ENCODE results near the gene CPNE2.

The CPNE2 gene

GRCh38 chr16:57150682-57151330, 58.4 kb downstream of the CPNE2 start:
- Histone ChIP-seq H3K9me3 (ENCODE audit: control insufficient read depth, low read length) (no peaks in the 10 kb centered on the region), H3K4me3 (ENCODE audit: insufficient read depth, low read depth, low read length) (no peak overlapping the region), H3K36me3 (ENCODE audit: control insufficient read depth, insufficient read depth, low read length) (peaks cover 12% of the 10 kb centered on the region), H3K27ac (ENCODE audit: insufficient read depth, low read depth, low read length, poor library complexity, severe bottlenecking) (no peak overlapping the region), H3K4me1 (ENCODE audit: control insufficient read depth, insufficient read depth, low read length) (peaks cover 12% of the 10 kb centered on the region), H3K27me3 (ENCODE audit: control insufficient read depth, insufficient read depth, low read length, poor library complexity, severe bottlenecking) (no peaks in the 10 kb centered on the region)
- 85 to 88% methylated on average over 9 of the region's 9 CpGs for whole genome bisulfite sequencing, 2 experiments

- Histone ChIP-seq H3K36me3 (ENCODE audit: control insufficient read depth, insufficient read depth, low read length) (peaks cover 17% of the 10 kb centered on the region), H3K27ac (ENCODE audit: insufficient read depth, low read depth, low read length, poor library complexity, severe bottlenecking) (no peak overlapping the region), H3K4me3 (ENCODE audit: insufficient read depth, low read depth, low read length) (no peak overlapping the region), H3K27me3 (ENCODE audit: control insufficient read depth, insufficient read depth, low read length, poor library complexity, severe bottlenecking) (no peaks in the 10 kb centered on the region), H3K4me1 (ENCODE audit: control insufficient read depth, insufficient read depth, low read length) (peaks cover 12% of the 10 kb centered on the region), H3K9me3 (ENCODE audit: control insufficient read depth, low read length) (no peaks in the 10 kb centered on the region)
- WGBS, 2 experiments, result 64 to 77% methylated on average over 2 of the region's 2 CpGs
These were observed 59.0 kb downstream of the CPNE2 start for GRCh38 chr16:57151369-57151768.

- Histone ChIP-seq H3K27ac (ENCODE audit: insufficient read depth, low read depth, low read length, poor library complexity, severe bottlenecking) (no peak overlapping the region), H3K4me1 (ENCODE audit: control insufficient read depth, insufficient read depth, low read length) (peaks cover 12% of the 10 kb centered on the region), H3K4me3 (ENCODE audit: insufficient read depth, low read depth, low read length) (no peak overlapping the region), H3K36me3 (ENCODE audit: control insufficient read depth, insufficient read depth, low read length) (peaks cover 17% of the 10 kb centered on the region), H3K27me3 (ENCODE audit: control insufficient read depth, insufficient read depth, low read length, poor library complexity, severe bottlenecking) (no peaks in the 10 kb centered on the region), H3K9me3 (ENCODE audit: control insufficient read depth, low read length) (no peaks in the 10 kb centered on the region)
- WGBS, 2 experiments, result 92 to 94% methylated on average over 4 of the region's 4 CpGs
These were observed 60.0 kb downstream of the CPNE2 start for GRCh38 chr16:57152096-57153093.

GRCh38 chr16:57153841-57154240, 61.5 kb downstream of the CPNE2 start:
- peaks cover 28% of the 10 kb centered on the region for H3K36me3 ChIP-seq (ENCODE audit: control insufficient read depth, insufficient read depth, low read length)
- no peak overlapping the region for H3K4me3 ChIP-seq (ENCODE audit: insufficient read depth, low read depth, low read length)
- H3K27ac ChIP-seq (ENCODE audit: insufficient read depth, low read depth, low read length, poor library complexity, severe bottlenecking), result no peak overlapping the region
- no peaks in the 10 kb centered on the region for H3K9me3 ChIP-seq (ENCODE audit: control insufficient read depth, low read length)
- no peaks in the 10 kb centered on the region for H3K27me3 ChIP-seq (ENCODE audit: control insufficient read depth, insufficient read depth, low read length, poor library complexity, severe bottlenecking)
- H3K4me1 ChIP-seq (ENCODE audit: control insufficient read depth, insufficient read depth, low read length), result peaks cover 6% of the 10 kb centered on the region
- WGBS, 2 experiments, result 96 to 98% methylated on average over 6 of the region's 6 CpGs

GRCh38 chr16:57155702-57156350, 63.4 kb downstream of the CPNE2 start:
- Histone ChIP-seq H3K27me3 (ENCODE audit: control insufficient read depth, insufficient read depth, low read length, poor library complexity, severe bottlenecking) (no peaks in the 10 kb centered on the region), H3K4me3 (ENCODE audit: insufficient read depth, low read depth, low read length) (no peak overlapping the region), H3K4me1 (ENCODE audit: control insufficient read depth, insufficient read depth, low read length) (peaks cover 5% of the 10 kb centered on the region), H3K27ac (ENCODE audit: insufficient read depth, low read depth, low read length, poor library complexity, severe bottlenecking) (no peak overlapping the region), H3K36me3 (ENCODE audit: control insufficient read depth, insufficient read depth, low read length) (peaks cover 35% of the 10 kb centered on the region), H3K9me3 (ENCODE audit: control insufficient read depth, low read length) (no peaks in the 10 kb centered on the region)
- WGBS, 2 experiments, result 94 to 96% methylated on average over 6 of the region's 6 CpGs

GRCh38 chr16:57156351-57156703, 63.9 kb downstream of the CPNE2 start:
- Histone ChIP-seq H3K36me3 (ENCODE audit: control insufficient read depth, insufficient read depth, low read length) (peaks cover 35% of the 10 kb centered on the region), H3K27ac (ENCODE audit: insufficient read depth, low read depth, low read length, poor library complexity, severe bottlenecking) (no peak overlapping the region), H3K9me3 (ENCODE audit: control insufficient read depth, low read length) (no peaks in the 10 kb centered on the region), H3K4me1 (ENCODE audit: control insufficient read depth, insufficient read depth, low read length) (no peaks in the 10 kb centered on the region), H3K4me3 (ENCODE audit: insufficient read depth, low read depth, low read length) (no peak overlapping the region), H3K27me3 (ENCODE audit: control insufficient read depth, insufficient read depth, low read length, poor library complexity, severe bottlenecking) (no peaks in the 10 kb centered on the region)
- WGBS, 2 experiments, result 96% methylated on average over 4 of the region's 4 CpGs

GRCh38 chr16:57157533-57157932, 65.2 kb downstream of the CPNE2 start:
- no peak overlapping the region for H3K27ac ChIP-seq (ENCODE audit: insufficient read depth, low read depth, low read length, poor library complexity, severe bottlenecking)
- no peaks in the 10 kb centered on the region for H3K4me1 ChIP-seq (ENCODE audit: control insufficient read depth, insufficient read depth, low read length)
- no peaks in the 10 kb centered on the region for H3K27me3 ChIP-seq (ENCODE audit: control insufficient read depth, insufficient read depth, low read length, poor library complexity, severe bottlenecking)
- H3K9me3 ChIP-seq (ENCODE audit: control insufficient read depth, low read length), result no peaks in the 10 kb centered on the region
- peaks cover 40% of the 10 kb centered on the region for H3K36me3 ChIP-seq (ENCODE audit: control insufficient read depth, insufficient read depth, low read length)
- no peak overlapping the region for H3K4me3 ChIP-seq (ENCODE audit: insufficient read depth, low read depth, low read length)
- WGBS, 2 experiments, result 92 to 100% methylated on average over 1 of the region's 1 CpG

- peaks cover 38% of the 10 kb centered on the region for H3K36me3 ChIP-seq (ENCODE audit: control insufficient read depth, insufficient read depth, low read length)
These were observed 67.1 kb downstream of the CPNE2 start for GRCh38 chr16:57159447-57159846.

GRCh38 chr16:57163842-57164241, 71.5 kb downstream of the CPNE2 start:
- H3K9me3 ChIP-seq (ENCODE audit: control insufficient read depth, low read length), result no peaks in the 10 kb centered on the region
- H3K27ac ChIP-seq (ENCODE audit: insufficient read depth, low read depth, low read length, poor library complexity, severe bottlenecking), result no peak overlapping the region
- H3K27me3 ChIP-seq (ENCODE audit: control insufficient read depth, insufficient read depth, low read length, poor library complexity, severe bottlenecking), result no peaks in the 10 kb centered on the region
- no peak overlapping the region for H3K4me3 ChIP-seq (ENCODE audit: insufficient read depth, low read depth, low read length)
- 71 to 89% methylated on average over 1 of the region's 1 CpG for WGBS, 2 experiments
- H3K36me3 ChIP-seq (ENCODE audit: control insufficient read depth, insufficient read depth, low read length), result peaks cover 41% of the 10 kb centered on the region
- peaks cover under 1% of the 10 kb centered on the region for H3K4me1 ChIP-seq (ENCODE audit: control insufficient read depth, insufficient read depth, low read length)

More at GRCh38 chr16:57159447-57159846, 67.1 kb downstream of the CPNE2 start:
- no peaks in the 10 kb centered on the region for H3K9me3 ChIP-seq (ENCODE audit: control insufficient read depth, low read length)
- H3K4me3 ChIP-seq (ENCODE audit: insufficient read depth, low read depth, low read length), result no peak overlapping the region
- 72 to 75% methylated on average over 3 to 4 of the region's 4 CpGs for WGBS, 2 experiments
- H3K4me1 ChIP-seq (ENCODE audit: control insufficient read depth, insufficient read depth, low read length), result no peaks in the 10 kb centered on the region
- no peak overlapping the region for H3K27ac ChIP-seq (ENCODE audit: insufficient read depth, low read depth, low read length, poor library complexity, severe bottlenecking)
- no peaks in the 10 kb centered on the region for H3K27me3 ChIP-seq (ENCODE audit: control insufficient read depth, insufficient read depth, low read length, poor library complexity, severe bottlenecking)

GRCh38 chr16:57165483-57165882, 73.1 kb downstream of the CPNE2 start:
- H3K27me3 ChIP-seq (ENCODE audit: control insufficient read depth, insufficient read depth, low read length, poor library complexity, severe bottlenecking), result no peaks in the 10 kb centered on the region
- H3K36me3 ChIP-seq (ENCODE audit: control insufficient read depth, insufficient read depth, low read length), result peaks cover 34% of the 10 kb centered on the region
- 94% methylated on average over 5 of the region's 5 CpGs for WGBS, 2 experiments
- no peaks in the 10 kb centered on the region for H3K9me3 ChIP-seq (ENCODE audit: control insufficient read depth, low read length)
- H3K4me1 ChIP-seq (ENCODE audit: control insufficient read depth, insufficient read depth, low read length), result peaks cover 4% of the 10 kb centered on the region
- no peak overlapping the region for H3K27ac ChIP-seq (ENCODE audit: insufficient read depth, low read depth, low read length, poor library complexity, severe bottlenecking)
- no peak overlapping the region for H3K4me3 ChIP-seq (ENCODE audit: insufficient read depth, low read depth, low read length)

All from ectodermal cell (in vitro differentiated cells).